Neural crest cell (in vitro differentiated cells): ENCODE measurements around the gene LRRC59. TPM values are rescaled to one million over a fixed set of nuclear protein-coding genes. Genes with fewer than 3 reads are reported as not detected.

ENCODE experiments used
- DNase-seq: peaks from one replicate; pipeline ENCODE4 v3.0.0; 2021; ENCODE audit warnings: low read depth, mixed read lengths, low spot score
- H3K27ac Mint-ChIP-seq: one replicate; pipeline ENCODE4 v1.8.0; 2021; ENCODE audit warnings: mild to moderate bottlenecking, mixed read lengths; ENCODE audit not compliant: unreplicated experiment
- H3K27me3 Mint-ChIP-seq: 2 replicates; pipeline ENCODE4 v1.8.0; 2021; ENCODE audit warnings: low read depth, mild to moderate bottlenecking, mixed read lengths
- H3K36me3 Mint-ChIP-seq: 2 replicates; pipeline ENCODE4 v1.8.0; 2021; ENCODE audit warnings: low read depth, mild to moderate bottlenecking, mixed read lengths
- H3K4me1 Mint-ChIP-seq: 2 replicates; pipeline ENCODE4 v1.8.0; 2021; ENCODE audit warnings: mixed read lengths
- H3K4me3 Mint-ChIP-seq: one replicate; pipeline ENCODE4 v1.8.0; 2021; ENCODE audit warnings: mild to moderate bottlenecking, mixed read lengths
- H3K9me3 Mint-ChIP-seq: 2 replicates; pipeline ENCODE4 v1.8.0; 2021; ENCODE audit warnings: mixed read lengths
- total RNA-seq: library from RNA; stranded (reverse); gene quantifications from 2 replicates; pipeline ENCODE4 v1.2.1, GENCODE V29; 2021
- TF ChIP-seq, protein P1 (sequence below): fragments of 200-600 bp; sonication (generic); conservative IDR thresholded peaks from 2 replicates; pipeline ENCODE4 v1.5.0; 2021; ENCODE audit warnings: antibody characterized with exemption, mild to moderate bottlenecking

Gene LRRC59
- total RNA-seq, 1 donor from 2014 or later, result 92.7 TPM

DNA sequence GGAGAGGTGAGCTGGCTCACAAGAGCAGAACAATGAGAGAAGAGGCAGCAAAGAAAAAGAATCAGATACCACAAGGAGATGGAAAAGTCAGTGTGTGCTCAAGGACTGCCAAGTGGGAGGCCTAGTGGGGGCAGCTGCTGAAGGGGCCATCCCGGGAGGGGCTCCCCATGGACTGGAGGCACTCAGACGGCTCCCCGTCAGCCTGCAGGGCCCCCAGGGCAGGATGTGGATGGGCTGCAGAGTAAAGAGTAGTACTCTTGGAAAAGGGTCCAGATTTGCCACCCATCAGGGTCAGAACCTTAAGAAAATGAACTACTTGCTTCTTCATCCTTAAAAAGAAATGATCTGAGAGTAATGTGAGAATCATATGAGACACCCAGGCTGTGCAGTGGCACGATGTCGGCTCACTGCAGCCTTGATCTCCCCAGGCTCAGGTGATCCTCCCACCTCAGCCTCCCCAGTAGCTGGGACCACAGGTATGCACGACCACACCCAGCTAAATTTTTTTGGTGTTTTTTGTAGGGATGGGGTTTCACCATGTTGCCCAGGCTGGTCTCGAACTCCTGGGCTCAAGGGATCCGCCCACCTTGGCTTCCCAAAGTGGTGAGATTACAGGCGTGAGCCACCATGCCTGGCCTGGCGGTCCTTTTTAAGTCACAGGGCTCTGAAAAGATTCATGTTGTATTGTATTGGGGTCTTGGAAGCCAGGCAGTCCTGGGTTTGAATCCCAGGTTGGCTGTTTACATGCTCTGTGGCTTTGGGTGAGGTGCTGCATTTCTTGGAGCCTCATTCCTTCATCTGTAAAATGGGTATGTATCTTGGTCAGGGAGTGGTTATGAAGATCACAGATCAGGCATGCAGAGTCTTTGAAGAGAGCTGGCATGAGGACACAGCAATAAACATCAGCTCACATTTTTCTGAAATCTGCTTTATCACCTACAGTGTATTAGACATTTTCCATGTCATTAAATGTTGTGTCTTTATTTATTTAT is 43.8 kb upstream of the LRRC59 start:
- no peaks in the 10 kb centered on the region for H3K27me3 Mint-ChIP-seq
- no peak for DNase-seq
- TF ChIP-seq, protein P1, sequence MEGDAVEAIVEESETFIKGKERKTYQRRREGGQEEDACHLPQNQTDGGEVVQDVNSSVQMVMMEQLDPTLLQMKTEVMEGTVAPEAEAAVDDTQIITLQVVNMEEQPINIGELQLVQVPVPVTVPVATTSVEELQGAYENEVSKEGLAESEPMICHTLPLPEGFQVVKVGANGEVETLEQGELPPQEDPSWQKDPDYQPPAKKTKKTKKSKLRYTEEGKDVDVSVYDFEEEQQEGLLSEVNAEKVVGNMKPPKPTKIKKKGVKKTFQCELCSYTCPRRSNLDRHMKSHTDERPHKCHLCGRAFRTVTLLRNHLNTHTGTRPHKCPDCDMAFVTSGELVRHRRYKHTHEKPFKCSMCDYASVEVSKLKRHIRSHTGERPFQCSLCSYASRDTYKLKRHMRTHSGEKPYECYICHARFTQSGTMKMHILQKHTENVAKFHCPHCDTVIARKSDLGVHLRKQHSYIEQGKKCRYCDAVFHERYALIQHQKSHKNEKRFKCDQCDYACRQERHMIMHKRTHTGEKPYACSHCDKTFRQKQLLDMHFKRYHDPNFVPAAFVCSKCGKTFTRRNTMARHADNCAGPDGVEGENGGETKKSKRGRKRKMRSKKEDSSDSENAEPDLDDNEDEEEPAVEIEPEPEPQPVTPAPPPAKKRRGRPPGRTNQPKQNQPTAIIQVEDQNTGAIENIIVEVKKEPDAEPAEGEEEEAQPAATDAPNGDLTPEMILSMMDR, result no peak
- H3K4me1 Mint-ChIP-seq, result peaks cover 3% of the 10 kb centered on the region
- no peak overlapping the region for H3K27ac Mint-ChIP-seq
- no peaks in the 10 kb centered on the region for H3K9me3 Mint-ChIP-seq
- no peak overlapping the region for H3K4me3 Mint-ChIP-seq
- no peaks in the 10 kb centered on the region for H3K36me3 Mint-ChIP-seq

DNA sequence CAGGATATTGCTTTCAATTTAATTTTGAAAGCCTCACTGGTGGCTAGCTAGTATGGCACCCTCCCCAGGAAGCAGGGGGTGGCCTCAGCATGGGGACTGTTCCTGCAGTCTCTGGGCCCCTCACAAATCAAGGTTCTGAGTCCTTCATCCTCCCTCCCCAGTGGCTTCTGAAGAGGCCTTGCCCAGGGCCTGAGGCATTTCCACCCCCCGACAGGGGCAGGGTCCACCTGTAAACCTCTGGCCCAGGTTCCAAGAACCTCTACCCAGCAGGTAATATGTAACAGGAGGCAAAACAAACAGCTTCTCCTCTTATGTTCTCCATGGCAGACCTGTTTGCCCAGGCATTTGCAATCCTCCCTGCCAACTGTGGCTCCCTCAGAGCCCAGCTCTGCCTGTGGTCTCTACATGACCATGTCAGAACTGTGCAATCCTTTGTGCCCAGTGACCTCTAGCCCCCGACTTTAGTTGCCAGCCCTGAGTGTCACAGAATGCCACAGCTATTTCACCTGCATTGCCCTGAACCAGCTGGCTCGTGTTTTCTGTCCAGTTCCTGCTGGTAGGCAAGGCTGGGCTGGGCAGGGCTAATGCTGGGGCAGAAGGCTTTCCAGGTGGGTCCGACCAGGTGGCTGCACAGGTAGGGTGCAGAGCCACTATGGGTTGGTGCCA is 43.0 kb upstream of the LRRC59 start:
- no peak overlapping the region for H3K4me3 Mint-ChIP-seq
- H3K27ac Mint-ChIP-seq, result no peak overlapping the region
- H3K36me3 Mint-ChIP-seq, result no peaks in the 10 kb centered on the region
- no peak for DNase-seq
- no peaks in the 10 kb centered on the region for H3K9me3 Mint-ChIP-seq
- TF ChIP-seq, protein P1, result no peak
- peaks cover 3% of the 10 kb centered on the region for H3K4me1 Mint-ChIP-seq
- H3K27me3 Mint-ChIP-seq, result no peaks in the 10 kb centered on the region

DNA sequence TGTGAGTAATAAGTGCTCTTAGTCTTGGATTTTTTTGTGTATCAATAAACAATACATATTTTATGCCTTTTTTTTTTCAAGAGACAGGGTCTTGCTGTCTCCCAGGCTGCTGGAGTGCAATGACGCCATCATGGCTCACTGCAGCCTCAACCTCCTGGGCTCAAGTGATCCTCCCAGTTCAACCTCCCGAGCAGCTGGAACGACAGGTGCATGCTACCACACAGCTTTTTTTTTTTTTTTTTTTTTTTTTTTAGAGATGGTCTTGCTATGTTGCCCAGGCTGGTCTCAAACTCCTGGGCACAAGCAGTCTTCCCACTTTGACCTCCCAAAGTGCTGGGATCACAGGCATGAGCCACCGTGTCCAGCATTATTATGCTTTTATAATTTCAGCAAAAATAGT is 41.7 kb upstream of the LRRC59 start:
- TF ChIP-seq, protein P1, result no peak
- Mint-ChIP-seq H3K27me3 (no peaks in the 10 kb centered on the region), H3K27ac (no peak overlapping the region), H3K9me3 (no peaks in the 10 kb centered on the region), H3K36me3 (no peaks in the 10 kb centered on the region), H3K4me1 (peaks cover 3% of the 10 kb centered on the region), H3K4me3 (no peak overlapping the region)
- no peak for DNase-seq

DNA sequence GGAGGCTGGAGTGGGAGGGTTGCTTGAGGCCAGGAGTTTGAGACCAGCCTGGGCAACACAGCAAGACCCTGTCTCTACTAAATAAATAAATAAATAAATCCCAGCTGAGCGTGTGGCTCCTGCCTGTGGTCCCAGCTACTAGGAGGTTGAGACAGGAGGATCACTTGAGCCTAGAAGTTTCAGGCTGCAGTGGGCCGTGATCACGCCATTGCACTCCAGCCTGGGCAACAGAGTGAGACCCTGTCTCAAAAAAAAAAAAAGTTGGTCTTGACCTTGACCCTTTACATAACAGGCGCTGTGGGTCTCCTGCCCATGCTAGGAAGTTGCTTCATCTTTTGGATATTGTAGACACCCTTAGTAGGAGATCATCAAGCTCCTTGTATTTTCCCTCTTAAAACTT is 40.1 kb upstream of the LRRC59 start:
- H3K27me3 Mint-ChIP-seq, result no peaks in the 10 kb centered on the region
- H3K27ac Mint-ChIP-seq, result no peak overlapping the region
- no peaks in the 10 kb centered on the region for H3K36me3 Mint-ChIP-seq

DNA sequence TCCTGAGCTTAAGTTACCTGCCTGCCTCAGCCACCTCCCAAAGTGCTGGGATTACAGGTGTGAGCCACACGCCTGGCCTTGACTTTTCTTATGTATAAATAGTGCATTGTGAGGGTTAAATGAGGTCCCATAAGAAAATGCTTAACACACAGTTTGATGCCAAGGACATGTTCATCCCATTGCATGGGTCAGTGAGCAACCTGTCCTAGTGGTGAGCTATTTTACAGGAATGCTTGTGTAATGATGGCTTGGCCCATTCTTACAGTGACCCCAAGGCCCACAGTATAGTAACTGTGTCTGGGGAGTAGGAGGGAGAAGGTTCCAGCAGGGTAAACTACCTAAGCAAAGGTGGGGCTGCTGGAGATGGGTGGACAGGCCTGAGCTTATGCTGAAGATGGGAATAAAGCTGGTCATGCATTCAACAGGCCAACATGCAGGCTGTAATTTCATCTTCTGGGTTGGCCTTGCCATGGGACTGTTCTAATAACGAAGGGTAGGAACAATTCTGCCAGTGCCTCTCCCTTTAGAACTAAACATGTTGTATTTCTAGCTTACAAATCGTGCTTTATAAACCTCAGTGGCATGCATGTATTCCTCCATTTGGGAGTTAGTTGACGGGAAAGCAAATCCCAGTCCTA is 34.9 kb upstream of the LRRC59 start:
- no peaks in the 10 kb centered on the region for H3K9me3 Mint-ChIP-seq
- no peaks in the 10 kb centered on the region for H3K36me3 Mint-ChIP-seq
- TF ChIP-seq, protein P1, result no peak
- H3K27ac Mint-ChIP-seq, result no peak overlapping the region
- H3K4me3 Mint-ChIP-seq, result no peak overlapping the region
- no peak for DNase-seq
- peaks cover 25% of the 10 kb centered on the region for H3K4me1 Mint-ChIP-seq
- H3K27me3 Mint-ChIP-seq, result no peaks in the 10 kb centered on the region

More for the DNA sequence above, 40.1 kb upstream of the LRRC59 start:
- TF ChIP-seq, protein P1, result no peak
- Mint-ChIP-seq H3K4me3 (no peak overlapping the region), H3K9me3 (no peaks in the 10 kb centered on the region), H3K4me1 (peaks cover 3% of the 10 kb centered on the region)
- no peak for DNase-seq
